BLaER1 treated with 17β-estradiol and CSF1 and Interleukin-3, amounts not matched to agents 10 nM and 100 nM (cell line): ENCODE measurements around the gene SLC38A9.

Experiments
- H3K27ac ChIP-seq, 11 experiments: shearing (Covaris generic); formaldehyde crosslinking; 2 replicates each; pipeline ENCODE4 v1.8.1; 2022
- H3K27me3 ChIP-seq, 11 experiments: shearing (Covaris generic); formaldehyde crosslinking; 2 replicates each; pipeline ENCODE4 v1.8.1; 2022
- H3K36me3 ChIP-seq, 11 experiments: shearing (Covaris generic); formaldehyde crosslinking; 2 replicates each; pipeline ENCODE4 v1.8.1; 2022
- H3K4me1 ChIP-seq, 10 experiments: shearing (Covaris generic); formaldehyde crosslinking; 2 replicates each; pipeline ENCODE4 v1.8.1; 2022
- H3K4me2 ChIP-seq, 11 experiments: shearing (Covaris generic); formaldehyde crosslinking; 2 replicates each; pipeline ENCODE4 v1.8.1; 2022
- H3K4me3 ChIP-seq, 10 experiments: shearing (Covaris generic); formaldehyde crosslinking; 2 replicates each; pipeline ENCODE4 v1.8.1; 2022
- H3K9ac ChIP-seq, 11 experiments: shearing (Covaris generic); formaldehyde crosslinking; 2 replicates each; pipeline ENCODE4 v1.8.1; 2022
- H3K9me3 ChIP-seq, 11 experiments: shearing (Covaris generic); formaldehyde crosslinking; replicated peaks in 1 of 11; 2 replicates each; pipeline ENCODE4 v1.8.1; 2022
- H4K20me1 ChIP-seq, 11 experiments: shearing (Covaris generic); formaldehyde crosslinking; 2 replicates each; pipeline ENCODE4 v1.8.1; 2022
- Cebpa-rat ChIP-seq, 11 experiments: shearing (Covaris generic); IDR thresholded peaks; 2 replicates each; pipeline ENCODE4 v1.8.1; 2022

SLC38A9 gene

DNA sequence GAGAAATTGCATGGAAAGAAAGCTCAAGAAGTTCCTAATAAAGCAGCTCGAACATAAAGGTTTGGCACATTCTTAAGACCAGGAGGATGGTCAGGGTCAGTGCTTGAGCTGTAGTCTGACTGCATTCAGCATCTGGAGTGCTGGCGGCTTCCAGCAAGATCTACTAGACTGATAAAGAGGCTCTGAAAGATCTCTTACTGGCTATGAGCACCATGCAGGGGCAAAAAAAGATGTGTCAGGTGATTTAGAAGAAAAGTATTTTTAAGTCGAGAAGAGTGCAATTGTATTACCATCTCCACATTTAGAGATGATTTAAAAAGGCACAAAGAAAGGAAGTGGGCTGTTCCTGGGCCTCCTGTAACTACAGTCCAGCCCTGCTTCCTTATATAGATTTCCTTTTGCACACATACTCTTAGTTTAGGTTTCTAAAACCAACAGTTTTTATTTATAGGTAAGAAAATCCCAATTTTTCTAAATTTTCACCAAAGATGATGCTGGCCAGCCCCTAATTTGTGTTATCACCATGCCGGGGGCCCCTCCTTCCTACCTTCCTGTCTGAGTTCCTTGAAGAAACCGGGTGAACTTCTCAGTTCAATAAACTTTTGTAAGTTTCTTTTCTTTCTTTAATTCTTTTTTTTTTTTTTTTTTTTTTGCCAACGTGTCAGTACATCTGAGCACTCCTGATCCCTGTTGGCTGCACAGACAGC, 111.5 kb downstream of the SLC38A9 start:
- TF ChIP-seq Cebpa-rat (IDR thresholded peaks at IDR 0.05): no peak
- H3K36me3 ChIP-seq: no peaks in the 10 kb centered on the region
- peak overlapping the region in 1 of 11 experiments; percentile 23; a peak in 1 of 22 replicates for H3K27ac ChIP-seq
- H3K4me3 ChIP-seq: no peak overlapping the region
- no peaks in the 10 kb centered on the region for H3K27me3 ChIP-seq
- H3K9me3 ChIP-seq: no peaks in the 10 kb centered on the region
- H3K4me1 ChIP-seq: peaks cover 15 to 20% (median 16%) of the 10 kb centered on the region in 10 experiments
- no peaks in the 10 kb centered on the region for H4K20me1 ChIP-seq
- H3K9ac ChIP-seq: 0 out of 22 replicates have a peak overlapping the region, but pooled peaks of 2 of the 11 experiments have one; percentile 0 to 12
- peak overlapping the region; percentile 51 to 78 (median 64) for H3K4me2 ChIP-seq

DNA sequence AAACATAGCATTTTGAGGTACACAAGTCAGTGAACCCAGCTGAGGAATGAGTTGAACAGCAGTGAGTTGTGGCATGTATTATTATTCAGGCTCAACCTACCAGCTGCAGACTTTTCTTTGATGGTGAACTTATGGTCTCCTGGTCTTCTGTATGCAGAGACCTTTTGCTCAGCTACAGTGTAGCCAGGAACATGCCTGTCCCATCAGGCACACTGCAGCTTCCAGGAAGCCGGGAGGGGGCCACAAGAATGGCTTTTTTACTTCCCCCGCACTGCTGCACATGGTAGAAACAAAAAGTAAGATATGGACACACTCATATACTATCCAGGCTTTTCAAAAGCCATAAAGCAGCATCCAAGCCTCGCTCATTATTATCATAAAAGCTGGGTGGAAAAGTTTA, 112.0 kb downstream of the SLC38A9 start:
- no peak for TF ChIP-seq Cebpa-rat (IDR thresholded peaks at IDR 0.05)
- Histone ChIP-seq H3K27ac (no peak overlapping the region), H3K4me1 (peaks cover 15 to 20% (median 16%) of the 10 kb centered on the region in 10 experiments), H3K9ac (no peak overlapping the region), H3K27me3 (no peaks in the 10 kb centered on the region), H3K4me3 (no peak overlapping the region), H4K20me1 (no peaks in the 10 kb centered on the region), H3K4me2 (peak overlapping the region; percentile 51 to 78 (median 64); a peak in 20 of 22 replicates), H3K9me3 (no peaks in the 10 kb centered on the region), H3K36me3 (no peaks in the 10 kb centered on the region)

DNA sequence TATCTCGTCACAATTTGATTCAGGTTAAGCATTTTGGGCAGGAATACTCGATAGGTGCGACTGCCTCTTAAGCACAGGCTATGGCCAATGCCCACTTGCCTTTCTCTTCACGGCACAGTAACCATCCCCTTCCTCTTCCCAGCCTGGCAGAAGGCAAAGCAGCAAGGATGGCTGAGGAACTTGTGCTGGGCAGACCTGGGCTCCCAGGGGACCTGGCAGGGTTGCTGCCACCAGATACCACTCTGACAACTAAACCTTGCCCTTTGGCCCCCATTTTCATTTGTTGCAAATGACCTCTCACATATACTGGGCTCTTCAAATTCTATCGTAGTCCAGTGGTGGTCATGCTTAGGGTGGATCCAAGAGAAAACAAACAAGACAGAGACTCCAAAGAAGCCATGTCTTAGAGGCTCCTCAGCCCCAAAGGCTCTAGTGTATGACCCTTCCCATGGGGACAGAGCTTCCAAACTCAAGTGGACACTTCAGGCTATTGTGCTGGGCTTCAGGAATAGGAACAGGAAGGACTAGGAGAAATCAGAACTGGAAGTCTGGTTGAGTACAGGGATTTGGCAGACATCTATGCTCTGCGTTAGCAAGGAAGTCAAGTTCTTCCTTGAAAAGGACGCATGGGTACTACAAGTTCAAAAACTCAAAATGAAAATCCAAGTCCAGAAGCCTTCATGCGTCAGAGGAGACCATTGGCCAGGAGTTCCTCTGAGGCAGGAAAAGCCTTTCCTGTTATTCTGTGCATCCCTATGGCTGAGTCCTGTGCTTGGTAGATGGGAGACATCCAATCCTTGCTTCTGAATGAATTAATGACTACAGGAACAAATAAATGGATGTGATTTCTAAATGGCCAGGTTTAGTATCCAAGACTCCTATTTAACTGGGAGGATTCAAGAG, 112.7 kb downstream of the SLC38A9 start:
- peak overlapping the region in 2 of 11 experiments; percentile 64 to 78; a peak in 2 of 22 replicates for H3K4me2 ChIP-seq
- H3K4me3 ChIP-seq: no peak overlapping the region
- TF ChIP-seq Cebpa-rat (IDR thresholded peaks at IDR 0.05): no peak
- no peaks in the 10 kb centered on the region for H3K27me3 ChIP-seq
- H3K9ac ChIP-seq: no peak overlapping the region
- H3K4me1 ChIP-seq: peaks cover 15 to 20% (median 16%) of the 10 kb centered on the region in 10 experiments
- H4K20me1 ChIP-seq: no peaks in the 10 kb centered on the region
- H3K9me3 ChIP-seq: no peaks in the 10 kb centered on the region
- H3K36me3 ChIP-seq: no peaks in the 10 kb centered on the region
- no peak overlapping the region for H3K27ac ChIP-seq

DNA sequence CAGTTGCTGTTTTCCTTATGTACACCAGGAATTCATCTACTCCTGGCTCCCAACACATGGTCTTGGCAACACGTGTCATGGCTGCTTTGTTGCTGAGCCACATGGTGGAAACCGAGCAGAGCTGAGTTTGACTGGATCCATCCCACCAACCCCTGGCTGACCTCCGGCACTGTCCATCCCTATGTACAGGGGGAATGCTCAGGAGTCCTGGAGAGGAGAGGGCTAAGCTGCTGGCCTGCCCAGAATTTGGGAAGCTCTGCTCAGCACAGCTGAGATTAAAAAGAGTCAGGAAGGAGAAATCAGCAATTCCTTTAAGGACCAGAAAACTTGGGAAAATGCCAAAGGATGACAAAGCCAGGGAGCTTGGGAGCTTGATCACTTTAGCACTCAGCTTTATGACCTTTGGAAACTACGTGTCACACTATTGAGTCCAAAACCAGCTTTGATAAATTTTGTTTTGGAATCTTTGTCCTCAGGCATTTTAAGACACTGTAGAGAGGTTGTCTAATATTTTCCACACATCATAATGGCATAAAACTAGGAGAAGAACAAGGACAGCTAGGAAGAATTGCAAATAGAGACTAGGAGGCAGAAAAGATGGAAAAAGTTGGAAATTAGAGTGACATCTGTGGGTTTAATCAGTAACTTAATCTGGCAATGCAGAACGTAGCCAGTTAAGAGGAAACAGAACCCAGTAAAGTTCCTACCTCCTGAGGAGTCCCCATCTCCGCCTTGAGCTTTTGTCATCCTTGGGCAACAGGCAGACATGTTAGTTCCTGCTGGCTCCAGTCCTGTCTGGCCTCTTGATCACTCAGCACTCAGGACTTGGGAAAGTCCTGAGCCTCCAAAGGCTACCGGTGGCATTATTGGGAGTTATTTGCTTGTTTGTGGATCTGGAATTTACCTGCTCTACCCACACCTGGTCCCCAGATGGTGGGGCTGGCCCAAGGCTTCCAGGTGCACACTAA, 114.8 kb downstream of the SLC38A9 start:
- no peaks in the 10 kb centered on the region for H3K27me3 ChIP-seq
- H3K4me1 ChIP-seq: peaks cover 15 to 32% (median 17%) of the 10 kb centered on the region in 10 experiments
- H4K20me1 ChIP-seq: no peaks in the 10 kb centered on the region
- H3K27ac ChIP-seq: no peak overlapping the region
- H3K9me3 ChIP-seq: no peaks in the 10 kb centered on the region
- H3K9ac ChIP-seq: no peak overlapping the region
- TF ChIP-seq Cebpa-rat (IDR thresholded peaks at IDR 0.05): no peak
- H3K4me2 ChIP-seq: no peak overlapping the region
- no peak overlapping the region for H3K4me3 ChIP-seq
- H3K36me3 ChIP-seq: no peaks in the 10 kb centered on the region

DNA sequence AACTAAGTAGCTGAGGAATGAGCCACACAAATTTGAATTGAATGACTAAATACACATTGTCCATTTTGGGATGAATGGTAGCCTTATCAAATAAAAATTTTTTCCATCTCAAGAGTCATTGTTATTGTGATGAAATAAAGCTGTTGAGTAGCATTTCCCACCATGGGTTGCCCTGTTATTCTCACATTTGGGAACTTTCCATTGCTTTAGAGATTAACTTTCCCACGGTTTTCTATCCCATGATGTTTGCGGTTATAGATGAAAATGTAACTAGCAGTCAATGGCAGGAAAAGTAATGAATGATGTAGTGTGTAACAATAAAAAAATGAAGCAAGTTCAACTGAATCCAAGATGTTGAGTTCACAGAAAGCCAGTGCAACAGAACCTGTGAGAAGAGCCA, 117.5 kb downstream of the SLC38A9 start:
- no peaks in the 10 kb centered on the region for H3K9me3 ChIP-seq
- H3K36me3 ChIP-seq: no peaks in the 10 kb centered on the region
- no peak overlapping the region for H3K9ac ChIP-seq
- no peaks in the 10 kb centered on the region for H3K27me3 ChIP-seq
- H4K20me1 ChIP-seq: no peaks in the 10 kb centered on the region
- TF ChIP-seq Cebpa-rat (IDR thresholded peaks at IDR 0.05): no peak
- no peak overlapping the region for H3K4me2 ChIP-seq
- no peak overlapping the region for H3K4me3 ChIP-seq
- H3K27ac ChIP-seq: no peak overlapping the region
- peaks cover 0 to 27% (median 0%) of the 10 kb centered on the region in 10 experiments; a peak in 4 of 20 replicates for H3K4me1 ChIP-seq

DNA sequence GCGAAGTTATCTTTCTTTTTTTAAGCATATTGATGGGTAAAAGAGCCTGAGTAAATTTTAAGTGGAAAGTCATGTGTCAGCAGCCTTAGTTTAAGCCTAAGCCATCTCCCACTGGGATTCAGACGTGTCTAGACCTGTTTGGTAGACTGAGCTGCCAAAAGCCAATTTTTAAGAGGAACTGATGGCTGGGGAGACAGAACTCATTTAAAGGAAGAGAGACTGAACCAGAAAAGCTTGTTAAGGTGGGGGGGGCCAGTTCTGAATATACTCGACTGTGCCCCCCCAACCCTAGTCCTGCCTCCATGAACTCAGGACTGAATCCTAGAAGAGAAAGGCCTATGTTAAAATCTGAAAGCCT, 119.0 kb downstream of the SLC38A9 start:
- Histone ChIP-seq H3K4me1 (peaks cover 0 to 27% (median 0%) of the 10 kb centered on the region in 10 experiments; a peak in 4 of 20 replicates), H4K20me1 (no peaks in the 10 kb centered on the region), H3K4me3 (no peak overlapping the region), H3K36me3 (no peaks in the 10 kb centered on the region), H3K9me3 (no peaks in the 10 kb centered on the region), H3K27ac (no peak overlapping the region), H3K9ac (no peak overlapping the region), H3K4me2 (peak overlapping the region in 3 of 11 experiments; percentile 8 to 22 (median 14); a peak in 2 of 22 replicates), H3K27me3 (no peaks in the 10 kb centered on the region)
- TF ChIP-seq Cebpa-rat (IDR thresholded peaks at IDR 0.05): no peak

DNA sequence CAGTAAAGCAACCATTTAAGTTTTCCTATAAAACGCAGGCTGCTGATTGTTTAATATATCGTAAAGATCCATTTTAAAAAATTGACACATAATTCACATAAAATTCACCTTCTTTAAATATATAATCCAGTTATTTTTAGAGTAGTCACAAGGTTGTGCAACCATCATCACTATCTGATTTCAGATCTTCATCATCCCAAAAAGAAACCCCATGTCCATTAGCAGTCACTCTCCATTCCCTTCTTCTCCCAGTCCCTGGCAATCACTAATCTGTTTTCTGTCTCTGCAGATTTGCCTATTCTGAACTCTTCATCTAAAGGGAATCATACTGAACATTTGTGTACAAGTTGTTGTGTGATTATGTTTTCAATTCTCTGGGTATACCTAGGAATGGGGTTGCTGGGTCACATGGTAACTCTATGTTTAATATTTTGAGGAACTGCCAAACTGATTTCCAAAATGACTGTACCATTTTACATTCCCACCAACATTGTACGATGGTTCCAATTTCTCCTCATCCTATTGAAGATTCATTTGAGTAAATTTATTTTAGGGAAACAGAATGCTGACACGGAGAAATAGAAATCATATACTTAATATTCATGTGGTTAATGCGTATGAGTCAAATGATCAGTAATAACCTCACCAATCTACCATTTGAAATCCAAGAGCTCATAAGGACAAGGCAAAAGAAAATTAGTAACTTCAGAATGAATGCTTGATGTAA, 119.6 kb downstream of the SLC38A9 start:
- TF ChIP-seq Cebpa-rat (IDR thresholded peaks at IDR 0.05): no peak
- no peak overlapping the region for H3K27ac ChIP-seq
- peaks cover 0 to 27% (median 0%) of the 10 kb centered on the region in 10 experiments; a peak in 4 of 20 replicates for H3K4me1 ChIP-seq
- no peak overlapping the region for H3K4me3 ChIP-seq
- H3K27me3 ChIP-seq: no peaks in the 10 kb centered on the region
- no peak overlapping the region for H3K9ac ChIP-seq
- no peaks in the 10 kb centered on the region for H3K9me3 ChIP-seq
- no peaks in the 10 kb centered on the region for H3K36me3 ChIP-seq
- H3K4me2 ChIP-seq: peak overlapping the region in 2 of 11 experiments; percentile 5 to 22; a peak in 2 of 22 replicates
- H4K20me1 ChIP-seq: no peaks in the 10 kb centered on the region

DNA sequence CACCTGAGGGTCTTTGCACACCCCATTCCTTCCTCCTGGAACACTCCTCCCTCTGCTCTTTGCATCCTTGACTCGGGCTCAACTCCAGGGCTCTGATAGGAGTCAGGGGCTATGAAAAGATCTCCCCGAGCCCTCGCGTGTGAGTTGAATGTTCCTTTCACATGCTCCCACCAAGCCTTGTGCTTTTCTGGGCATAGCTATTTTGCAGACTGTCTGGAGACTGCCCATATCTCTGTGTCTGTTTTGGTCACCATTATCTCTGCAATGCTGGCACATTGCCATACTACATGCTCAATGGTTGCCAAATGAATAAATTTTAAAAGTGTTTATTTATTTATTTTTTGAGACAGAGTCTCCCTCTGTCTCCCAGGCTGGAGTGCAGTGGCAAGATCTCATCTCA, 120.4 kb downstream of the SLC38A9 start:
- Histone ChIP-seq H3K9me3 (no peaks in the 10 kb centered on the region), H3K9ac (no peak overlapping the region), H3K4me1 (peaks cover 0 to 27% (median 0%) of the 10 kb centered on the region in 10 experiments; a peak in 4 of 20 replicates), H3K4me3 (no peak overlapping the region), H3K27ac (no peak overlapping the region), H4K20me1 (no peaks in the 10 kb centered on the region), H3K27me3 (no peaks in the 10 kb centered on the region), H3K4me2 (peak overlapping the region in 2 of 11 experiments; percentile 35 to 45; a peak in 4 of 22 replicates), H3K36me3 (no peaks in the 10 kb centered on the region)
- no peak for TF ChIP-seq Cebpa-rat (IDR thresholded peaks at IDR 0.05)
